H1 (cell line): ENCODE measurements around the gene ANKFN1. TPM values are rescaled to one million over a fixed set of nuclear protein-coding genes. Genes with fewer than 3 reads are reported as not detected.

Experiments used
- CTCF ChIA-PET: fragments of 300-600 bp; sonication (Branson Sonifier 250); formaldehyde crosslinking; loops from one replicate; lab custom pipeline; 2021; ENCODE audit not compliant: partially characterized antibody; lab: Charles Lee
- POLR2A ChIA-PET: fragments of 300-600 bp; sonication (Branson Sonifier 250); formaldehyde crosslinking; loops from one replicate; lab custom pipeline; 2021; ENCODE audit warnings: inconsistent platforms; ENCODE audit not compliant: partially characterized antibody; lab: Charles Lee
- DNase-seq, 2 experiments: peaks; one replicate each; pipeline versions ENCODE4 v3.0.0 to v3.0.0-alpha.2; 2010 to 2022; ENCODE audit warnings: low spot score in 2 of 2, low read depth in 1 of 2, mixed read lengths in 1 of 2
- FAIRE-seq: peaks from 2 replicates; lab custom pipeline; 2011; peaks lifted over from hg19 to GRCh38; lab: Jason Lieb, UNC
- H2AFZ ChIP-seq: 2 replicates; pipeline ENCODE4 v1.8.1; 2012; ENCODE audit warnings: low read length, inconsistent platforms
- H2AK5ac ChIP-seq: 2 replicates; pipeline ENCODE4 v1.6.1; 2013; ENCODE audit warnings: low read depth, low read length
- H2BK120ac ChIP-seq: replicated peaks from 2 replicates; pipeline ENCODE3; 2013; ENCODE audit warnings: low read depth, low read length, inconsistent platforms
- H2BK12ac ChIP-seq: 2 replicates; pipeline ENCODE4 v1.6.1; 2013; ENCODE audit warnings: low read depth, low read length
- H2BK15ac ChIP-seq: 2 replicates; pipeline ENCODE4 v1.6.1; 2013; ENCODE audit warnings: low read length
- H2BK20ac ChIP-seq: 2 replicates; pipeline ENCODE4 v1.6.1; 2013; ENCODE audit warnings: low read length
- H2BK5ac ChIP-seq: 2 replicates; pipeline ENCODE4 v1.6.1; 2013; ENCODE audit warnings: low read depth, low read length
- H3K14ac ChIP-seq: 2 replicates; pipeline ENCODE4 v1.6.1; 2013; ENCODE audit warnings: inconsistent platforms; ENCODE audit not compliant: insufficient read length
- H3K18ac ChIP-seq: 2 replicates; pipeline ENCODE4 v1.6.1; 2013; ENCODE audit warnings: low read length; ENCODE audit errors: extremely low read depth
- H3K23ac ChIP-seq: 2 replicates; pipeline ENCODE4 v1.6.1; 2013; ENCODE audit warnings: inconsistent platforms; ENCODE audit not compliant: insufficient read length
- H3K23me2 ChIP-seq: 2 replicates; pipeline ENCODE4 v1.6.1; 2013; ENCODE audit warnings: low read depth, low read length
- H3K27ac ChIP-seq: 2 replicates; pipeline ENCODE4 v1.6.1; 2011; ENCODE audit warnings: low read depth, low read length, inconsistent platforms
- H3K27me3 ChIP-seq, 4 experiments: replicated peaks in 1 of 4; 1 replicate in 1 of 4; 2 replicates in 3 of 4; pipeline versions ENCODE4 v1.6.1 to v1.8.1; 2011 to 2013; ENCODE audit warnings: low read length in 3 of 4, mild to moderate bottlenecking in 3 of 4, inconsistent platforms in 2 of 4, mixed read lengths in 2 of 4, moderate library complexity in 1 of 4; ENCODE audit not compliant: control insufficient read depth in 3 of 4, insufficient read depth in 3 of 4; ENCODE audit errors: extremely low read depth in 1 of 4
- H3K36me3 ChIP-seq, 4 experiments: 2 replicates each; pipeline versions ENCODE4 v1.6.1 to v1.8.1; 2011 to 2013; ENCODE audit warnings: mild to moderate bottlenecking in 4 of 4, low read length in 3 of 4, moderate library complexity in 2 of 4, control low read depth in 1 of 4, inconsistent platforms in 1 of 4; ENCODE audit not compliant: insufficient read depth in 4 of 4, control insufficient read depth in 2 of 4
- H3K4ac ChIP-seq: replicated peaks from 2 replicates; pipeline ENCODE3; 2013; ENCODE audit warnings: low read length, low read depth, mixed read lengths, inconsistent platforms; ENCODE audit not compliant: insufficient read length
- H3K4me1 ChIP-seq, 4 experiments: replicated peaks in 1 of 4; 1 replicate in 1 of 4; 2 replicates in 3 of 4; pipeline versions ENCODE4 v1.6.1 to v1.8.1; 2011 to 2013; ENCODE audit warnings: low read length in 3 of 4, inconsistent platforms in 2 of 4, mixed read lengths in 1 of 4; ENCODE audit not compliant: insufficient read depth in 4 of 4, control insufficient read depth in 3 of 4
- H3K4me2 ChIP-seq, 2 experiments: 2 replicates each; pipeline versions ENCODE4 v1.6.1 to v1.8.1; 2011 to 2013; ENCODE audit warnings: low read depth in 2 of 2, low read length in 2 of 2, control low read depth in 1 of 2, inconsistent platforms in 1 of 2, mild to moderate bottlenecking in 1 of 2; ENCODE audit not compliant: insufficient read depth in 1 of 2
- H3K4me3 ChIP-seq, 4 experiments: fragments of 200-600, 300-600 bp in 1 of 4; sonication (generic), shearing (Covaris generic), sonication (Bioruptor Twin) in 1 of 4; 2 replicates each; pipeline versions ENCODE4 v1.5.1 to v1.8.1; 2011 to 2016; ENCODE audit warnings: low read length in 4 of 4, low read depth in 3 of 4, control low read depth in 2 of 4, inconsistent platforms in 2 of 4, mild to moderate bottlenecking in 2 of 4, mixed read lengths in 1 of 4, moderate library complexity in 1 of 4; ENCODE audit not compliant: insufficient read depth in 2 of 4; ENCODE audit errors: extremely low read depth in 1 of 4
- H3K56ac ChIP-seq: replicated peaks from 2 replicates; pipeline ENCODE3; 2013; ENCODE audit warnings: low read depth, mild to moderate bottlenecking, mixed read lengths, low read length, inconsistent platforms; ENCODE audit not compliant: insufficient read length
- H3K79me1 ChIP-seq: 2 replicates; pipeline ENCODE4 v1.6.1; 2013; ENCODE audit warnings: low read depth, low read length, control low read depth
- H3K79me2 ChIP-seq, 2 experiments: 2 replicates each; pipeline versions ENCODE4 v1.6.1 to v1.8.1; 2012 to 2013; ENCODE audit warnings: low read length in 2 of 2, mild to moderate bottlenecking in 2 of 2, inconsistent platforms in 1 of 2; ENCODE audit not compliant: insufficient read depth in 2 of 2, control insufficient read depth in 1 of 2
- H3K9ac ChIP-seq, 4 experiments: replicated peaks in 1 of 4; 1 replicate in 1 of 4; 2 replicates in 3 of 4; pipeline versions ENCODE4 v1.6.1 to v1.8.1; 2011 to 2013; ENCODE audit warnings: low read depth in 3 of 4, low read length in 3 of 4, control low read depth in 2 of 4, mild to moderate bottlenecking in 2 of 4, moderate library complexity in 2 of 4, inconsistent platforms in 1 of 4; ENCODE audit errors: extremely low read depth in 1 of 4
- H3K9me3 ChIP-seq, 2 experiments: 2 replicates each; pipeline versions ENCODE4 v1.6.1 to v1.8.1; 2012 to 2013; ENCODE audit warnings: mild to moderate bottlenecking in 2 of 2, moderate library complexity in 2 of 2, control low read depth in 1 of 2, inconsistent platforms in 1 of 2, low read depth in 1 of 2, low read length in 1 of 2, mixed read lengths in 1 of 2; ENCODE audit not compliant: insufficient read depth in 2 of 2
- H4K20me1 ChIP-seq, 2 experiments: replicated peaks in 1 of 2; 2 replicates each; pipeline versions ENCODE3 to v1.8.1; 2011 to 2013; ENCODE audit warnings: inconsistent platforms in 2 of 2, low read length in 2 of 2, mild to moderate bottlenecking in 1 of 2; ENCODE audit not compliant: insufficient read depth in 2 of 2, control insufficient read depth in 1 of 2
- H4K5ac ChIP-seq: 2 replicates; pipeline ENCODE4 v1.6.1; 2013; ENCODE audit warnings: low read length, low read depth, mixed read lengths, inconsistent platforms; ENCODE audit not compliant: insufficient read length
- H4K8ac ChIP-seq: 2 replicates; pipeline ENCODE4 v1.8.0; 2013; ENCODE audit warnings: mild to moderate bottlenecking, moderate library complexity, low read length, inconsistent platforms; ENCODE audit not compliant: insufficient read depth; ENCODE audit errors: extremely low read depth
- H4K91ac ChIP-seq: replicated peaks from 2 replicates; pipeline ENCODE3; 2013; ENCODE audit warnings: low read length, mixed read lengths, inconsistent platforms; ENCODE audit not compliant: insufficient read length
- SIN3A ChIP-seq, 2 experiments: IDR thresholded peaks in 1 of 2; conservative IDR thresholded peaks in 1 of 2; 2 replicates each; pipeline ENCODE4 v1.6.1; 2011 to 2012; ENCODE audit warnings: low read length in 2 of 2, improper control_type of control experiment in 1 of 2, low read depth in 1 of 2, mild to moderate bottlenecking in 1 of 2
- WGBS, 2 experiments: shearing (Covaris generic) in 1 of 2; methylation state at CpG; one replicate each; pipeline versions ENCODE4 v1.1.6 to v1.1.7; 2013 to 2015; ENCODE audit warnings: low lambda C conversion rate in 2 of 2, mixed read lengths in 2 of 2, inconsistent platforms in 1 of 2, low coverage in 1 of 2, missing lambda C conversion rate in 1 of 2; ENCODE audit not compliant: insufficient replicate concordance in 2 of 2, insufficient coverage in 1 of 2, insufficient read length in 1 of 2; ENCODE audit errors: extremely low coverage in 1 of 2, missing lambda C conversion rate in 1 of 2; 5-methylcytosine and 5-hydroxymethylcytosine counted together
- polyA plus RNA-seq, 7 experiments: library from polyadenylated mRNA; depleted of rRNA in 3 of 7; stranded (reverse) in 5 of 7; unstranded in 2 of 7; fragments of >200 nt in 5 of 7; fragments of 200-250 nt in 2 of 7; gene quantifications; 1 replicate in 5 of 7; 2 replicates in 1 of 7; 4 replicates in 1 of 7; pipeline versions ENCODE4 v1.2.1 to v1.2.3, GENCODE V29; 2011 to 2013; ENCODE audit warnings: missing spikeins in 2 of 7, mixed read lengths in 2 of 7
- total RNA-seq: library from RNA; stranded (reverse); fragmentation: NEBNext Ultra II Directional; extraction: Animal tissue kit (Norgen Biotek cat#: 25700); gene quantifications from 2 replicates; pipeline ENCODE4 v1.2.1, GENCODE V29; 2021

The ANKFN1 gene
- total and polyA plus RNA-seq, 2 of the 8 experiments (the other 6 are each of a cell fraction or from before 2014, with no cell fraction given): not detected

GRCh38 chr17:56358651-56359050 lies 205.4 kb downstream of the ANKFN1 start:
- Histone ChIP-seq H3K4me3 (no peak overlapping the region), H3K23ac (no peak overlapping the region), H4K8ac (no peak overlapping the region), H3K4me1 (no peaks in the 10 kb centered on the region), H3K56ac (no peak overlapping the region), H2AFZ (no peak overlapping the region), H3K4ac (no peak overlapping the region), H4K5ac (no peak overlapping the region), H3K18ac (no peak overlapping the region), H2BK5ac (no peak overlapping the region), H3K27ac (no peak overlapping the region), H3K27me3 (no peaks in the 10 kb centered on the region), H2BK12ac (no peak overlapping the region), H3K14ac (no peak overlapping the region), H3K36me3 (no peaks in the 10 kb centered on the region), H2BK120ac (no peak overlapping the region), H3K9ac (no peak overlapping the region), H4K20me1 (no peaks in the 10 kb centered on the region), H4K91ac (no peak overlapping the region), H2BK20ac (no peak overlapping the region), H2BK15ac (no peak overlapping the region), H3K79me2 (no peaks in the 10 kb centered on the region), H3K23me2 (no peaks in the 10 kb centered on the region), H3K4me2 (no peak overlapping the region), H2AK5ac (no peak overlapping the region), H3K9me3 (no peaks in the 10 kb centered on the region), H3K79me1 (no peaks in the 10 kb centered on the region)
- ChIA-PET CTCF (interaction anchor here (0.7 kb wide), 1 partner anchor 62 kb away, joined by 3 read pairs; no protein-coding TSS in a partner anchor), POLR2A (no interaction called here)
- WGBS, 2 experiments: 86% methylated on average over 3 of the region's 3 CpGs; no CpG with 5 or more reads in 1 of the 2 experiments
- FAIRE-seq (no peak), DNase-seq (no peak)
- no peak for TF ChIP-seq SIN3A (conservative IDR thresholded peaks at IDR 0.05 in 1 of 2, IDR thresholded peaks at IDR 0.05 in 1 of 2; ENCODE audit: low read depth in 1 of 2, low read length in 2 of 2)
